Sigmoid colon (tissue), 7 donors: Measurements from ENCODE around the gene CLTRN. TPM values are rescaled to one million over a fixed set of nuclear protein-coding genes. Genes with fewer than 3 reads are reported as not detected.

Experiments used
- DNase-seq: peaks from one replicate; pipeline ENCODE4 v3.0.0-alpha.2; 2019
- H3K27ac ChIP-seq, 4 donors: fragments of 200-600 bp; sonication (generic); one replicate each; pipeline ENCODE4 v1.5.1; 2016 to 2019; ENCODE audit warnings: mild to moderate bottlenecking in 1 of 4
- H3K27me3 ChIP-seq, 3 donors: fragments of 200-600 bp; sonication (generic); one replicate each; pipeline ENCODE4 v1.5.1; 2019; ENCODE audit warnings: mild to moderate bottlenecking in 1 of 3
- H3K36me3 ChIP-seq, 4 donors: fragments of 200-600 bp; sonication (generic); one replicate each; pipeline ENCODE4 v1.5.1; 2016 to 2019
- H3K4me1 ChIP-seq, 4 donors: fragments of 200-600 bp; sonication (generic); one replicate each; pipeline ENCODE4 v1.5.1; 2017 to 2019
- H3K4me3 ChIP-seq, 4 donors: fragments of 200-600 bp; sonication (generic); one replicate each; pipeline ENCODE4 v1.5.1; 2017 to 2019; ENCODE audit warnings: mild to moderate bottlenecking in 2 of 4, moderate library complexity in 1 of 4
- H3K9me3 ChIP-seq, 4 donors: fragments of 200-600 bp in 3 of 4; sonication (generic) in 3 of 4; one replicate each; pipeline versions ENCODE4 v1.5.1 to v1.6.1; 2013 to 2019
- EP300 ChIP-seq, 4 donors: sonication (generic); formaldehyde crosslinking; IDR thresholded peaks; one replicate each; pipeline ENCODE4 v1.6.1; 2017; ENCODE audit warnings: antibody characterized with exemption in 4 of 4
- POLR2A ChIP-seq, 2 donors: fragments of 450-650 bp; IDR thresholded peaks; one replicate each; pipeline ENCODE4 v1.6.1; 2016; ENCODE audit warnings: antibody characterized with exemption in 2 of 2, mild to moderate bottlenecking in 2 of 2, moderate library complexity in 2 of 2
- POLR2AphosphoS5 ChIP-seq, 4 donors: sonication (generic); formaldehyde crosslinking; IDR thresholded peaks; one replicate each; pipeline ENCODE4 v1.6.1; 2017; ENCODE audit warnings: antibody characterized with exemption in 4 of 4
- WGBS, 2 donors: extraction: QIAGEN DNeasy Blood & Tissue Kit; methylation state at CpG; one replicate each; pipeline ENCODE4 v1.1.7; 2013; 5-methylcytosine and 5-hydroxymethylcytosine counted together
- intact Hi-C: fragments of 100-400 bp; cut with DNase I; formaldehyde crosslinking; loops from one replicate; pipeline ENCODE4 v1.15.1; 2023
- polyA plus RNA-seq, 3 donors: library from polyadenylated mRNA; stranded (reverse); fragments of 200-250 nt; gene quantifications; one replicate each; pipeline ENCODE4 v1.2.3, GENCODE V29; 2013
- total RNA-seq, 4 donors: library from RNA; depleted of rRNA; stranded (reverse); fragments of >200 nt; gene quantifications; one replicate each; pipeline ENCODE4 v1.1.0, GENCODE V29; 2016
- TF ChIP-seq, protein P1 (sequence below), 4 experiments: fragments of 450-650 bp in 3 of 4; fragments of 200-600 bp in 1 of 4; IDR thresholded peaks; one replicate each; pipeline ENCODE4 v1.5.1; 2016 to 2019; ENCODE audit warnings: antibody characterized with exemption in 4 of 4, mild to moderate bottlenecking in 3 of 4, moderate library complexity in 2 of 4
- donor health status: healthy with polysubstance abuse.
- donor health status: Bipolar disorder and iron deficiency.
- donor health status: healthy.

CLTRN gene
- total and polyA plus RNA-seq, 7 donors, result 0.12 to 0.60 (median 0.33) TPM; not detected in 4

- WGBS, 2 donors, result 82 to 88% methylated on average over 6 of the region's 6 CpGs
- Histone ChIP-seq H3K9me3 (no peaks in the 10 kb centered on the region), H3K36me3 (peaks cover 0 to 6% (median 3%) of the 10 kb centered on the region in 4 donors), H3K27ac (no peak overlapping the region), H3K4me3 (no peak overlapping the region), H3K4me1 (no peaks in the 10 kb centered on the region), H3K27me3 (no peaks in the 10 kb centered on the region)
- intact Hi-C loops, result no loop called here
- DNase-seq, result no peak
- no peak for TF ChIP-seq EP300 (IDR thresholded peaks at IDR 0.05)
Measured at GRCh38 chrX:15694941-15695451, 30.4 kb upstream of the CLTRN start.

- no peak overlapping the region for H3K27ac ChIP-seq
- no peak for DNase-seq
- intact Hi-C loops, result loop anchor here (1.0 to 10.0 kb wide), 3 partner anchors 103 to 1008 kb away; partner anchors contain the start of gene ZRSR2
- no peaks in the 10 kb centered on the region for H3K27me3 ChIP-seq
- H3K9me3 ChIP-seq, result no peaks in the 10 kb centered on the region
- WGBS, 2 donors, result 40 to 43% methylated on average over 6 of the region's 6 CpGs
- TF ChIP-seq POLR2AphosphoS5 (IDR thresholded peaks at IDR 0.05), result no peak
- TF ChIP-seq, protein P1, sequence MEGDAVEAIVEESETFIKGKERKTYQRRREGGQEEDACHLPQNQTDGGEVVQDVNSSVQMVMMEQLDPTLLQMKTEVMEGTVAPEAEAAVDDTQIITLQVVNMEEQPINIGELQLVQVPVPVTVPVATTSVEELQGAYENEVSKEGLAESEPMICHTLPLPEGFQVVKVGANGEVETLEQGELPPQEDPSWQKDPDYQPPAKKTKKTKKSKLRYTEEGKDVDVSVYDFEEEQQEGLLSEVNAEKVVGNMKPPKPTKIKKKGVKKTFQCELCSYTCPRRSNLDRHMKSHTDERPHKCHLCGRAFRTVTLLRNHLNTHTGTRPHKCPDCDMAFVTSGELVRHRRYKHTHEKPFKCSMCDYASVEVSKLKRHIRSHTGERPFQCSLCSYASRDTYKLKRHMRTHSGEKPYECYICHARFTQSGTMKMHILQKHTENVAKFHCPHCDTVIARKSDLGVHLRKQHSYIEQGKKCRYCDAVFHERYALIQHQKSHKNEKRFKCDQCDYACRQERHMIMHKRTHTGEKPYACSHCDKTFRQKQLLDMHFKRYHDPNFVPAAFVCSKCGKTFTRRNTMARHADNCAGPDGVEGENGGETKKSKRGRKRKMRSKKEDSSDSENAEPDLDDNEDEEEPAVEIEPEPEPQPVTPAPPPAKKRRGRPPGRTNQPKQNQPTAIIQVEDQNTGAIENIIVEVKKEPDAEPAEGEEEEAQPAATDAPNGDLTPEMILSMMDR (IDR thresholded peaks at IDR 0.05), result peak in 3 of 4 experiments; percentile 18 to 63 (median 23)
- peaks cover 0 to 8% (median 1%) of the 10 kb centered on the region in 4 donors for H3K36me3 ChIP-seq
- no peak overlapping the region for H3K4me3 ChIP-seq
- no peaks in the 10 kb centered on the region for H3K4me1 ChIP-seq
Measured at GRCh38 chrX:15686818-15687685, 22.4 kb upstream of the CLTRN start.

DNA sequence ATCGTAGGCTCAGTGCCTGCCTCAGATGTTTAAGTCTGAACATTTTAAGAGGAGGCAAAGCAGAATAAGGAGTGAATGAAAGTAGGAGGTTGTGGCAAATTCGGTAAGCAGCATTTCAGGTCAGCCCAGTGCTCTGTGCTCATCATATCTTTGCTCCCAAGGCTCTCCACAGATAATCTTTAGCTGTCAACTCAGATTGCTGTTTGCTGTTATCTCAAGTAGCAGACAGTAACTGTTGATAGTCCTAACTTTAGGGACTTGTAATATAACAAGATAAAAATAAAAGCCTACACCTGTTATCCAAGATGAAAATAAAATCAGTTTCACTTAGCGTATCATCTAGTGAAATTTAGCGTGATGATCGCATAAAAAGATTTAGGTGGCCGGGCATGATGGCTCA lies 18.6 kb upstream of the CLTRN start:
- TF ChIP-seq EP300 (IDR thresholded peaks at IDR 0.05) (no peak), POLR2A (IDR thresholded peaks at IDR 0.05) (no peak), POLR2AphosphoS5 (IDR thresholded peaks at IDR 0.05) (no peak)
- TF ChIP-seq, protein P1 (IDR thresholded peaks at IDR 0.05), result no peak
- intact Hi-C loops, result loop anchor here (10.0 kb wide), 2 partner anchors 762 to 1012 kb away; no protein-coding TSS in a partner anchor
- Histone ChIP-seq H3K9me3 (no peaks in the 10 kb centered on the region), H3K36me3 (no peaks in the 10 kb centered on the region), H3K4me3 (no peak overlapping the region), H3K27ac (no peak overlapping the region), H3K27me3 (no peaks in the 10 kb centered on the region), H3K4me1 (no peaks in the 10 kb centered on the region)
- WGBS, 2 donors, result 90 to 91% methylated on average over 6 of the region's 6 CpGs
- no peak for DNase-seq

DNA sequence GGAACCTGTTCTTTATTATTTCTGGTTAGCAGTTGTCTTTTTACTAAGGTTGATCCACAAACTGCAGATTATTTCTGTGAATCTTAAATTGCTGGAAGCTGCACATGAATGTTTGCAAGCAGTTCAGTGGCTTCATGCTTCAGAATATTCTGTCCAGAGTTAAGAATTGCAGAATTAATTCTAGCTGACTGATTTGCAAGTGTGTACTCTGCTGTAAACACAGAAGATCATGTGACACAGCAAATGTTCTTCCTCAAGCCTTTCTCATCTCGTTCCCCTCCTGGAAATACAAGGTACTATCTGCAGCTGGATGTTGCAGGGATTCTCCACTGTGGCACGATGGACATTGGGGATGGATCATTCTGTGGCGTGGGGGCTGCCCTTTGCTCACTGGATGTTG lies 16.8 kb upstream of the CLTRN start:
- 58 to 73% methylated on average over 3 of the region's 3 CpGs for WGBS, 2 donors
- no peak for DNase-seq
- Histone ChIP-seq H3K27me3 (no peaks in the 10 kb centered on the region), H3K4me1 (peaks cover 0 to 14% (median 2%) of the 10 kb centered on the region in 4 donors), H3K4me3 (no peak overlapping the region), H3K36me3 (no peaks in the 10 kb centered on the region), H3K27ac (no peak overlapping the region), H3K9me3 (no peaks in the 10 kb centered on the region)
- TF ChIP-seq POLR2AphosphoS5 (IDR thresholded peaks at IDR 0.05) (no peak), EP300 (IDR thresholded peaks at IDR 0.05) (no peak), POLR2A (IDR thresholded peaks at IDR 0.05) (no peak)
- TF ChIP-seq, protein P1 (IDR thresholded peaks at IDR 0.05), result no peak
- intact Hi-C loops, result loop anchor here (10.0 kb wide), 2 partner anchors 763 to 1013 kb away; no protein-coding TSS in a partner anchor

GRCh38 chrX:15680401-15680800 lies 15.8 kb upstream of the CLTRN start:
- H3K4me1 ChIP-seq, result peaks cover 0 to 20% (median 4%) of the 10 kb centered on the region in 4 donors
- H3K36me3 ChIP-seq, result no peaks in the 10 kb centered on the region
- H3K27me3 ChIP-seq, result no peaks in the 10 kb centered on the region
- DNase-seq, result no peak
- no peak overlapping the region for H3K4me3 ChIP-seq
- TF ChIP-seq POLR2AphosphoS5 (IDR thresholded peaks at IDR 0.05) (no peak), POLR2A (IDR thresholded peaks at IDR 0.05) (no peak), EP300 (IDR thresholded peaks at IDR 0.05) (no peak)
- TF ChIP-seq, protein P1 (IDR thresholded peaks at IDR 0.05), result no peak
- no peaks in the 10 kb centered on the region for H3K9me3 ChIP-seq
- intact Hi-C loops, result loop anchor here (10.0 kb wide), 2 partner anchors 764 to 1014 kb away; no protein-coding TSS in a partner anchor
- WGBS, 2 donors, result 70 to 77% methylated on average over 6 of the region's 6 CpGs
- no peak overlapping the region for H3K27ac ChIP-seq
